Activated T-cell treated with anti-CD3 and anti-CD28 coated beads, Interleukin-2, amount 50 U/mL, for 72 hours (primary cell): ENCODE results near the gene CELF4. TPM values are rescaled to one million over a fixed set of nuclear protein-coding genes. Genes with fewer than 3 reads are reported as not detected.

ENCODE experiments used
- ATAC-seq, 2 donors: fragments of 150-1000 bp; cut with Tn5 transposase; replicated peaks in 1 of 2; 2 replicates each; pipeline ENCODE4 v1.10.0; 2021; ENCODE audit warnings: moderate library complexity in 2 of 2, mild to moderate bottlenecking in 1 of 2
- DNase-seq, 2 donors: peaks; one replicate each; pipeline ENCODE4 v3.0.0; 2021 to 2022; ENCODE audit warnings: mixed read lengths in 1 of 2
- H3K27ac Mint-ChIP-seq: one replicate; pipeline ENCODE4 v1.8.0; 2022; ENCODE audit warnings: mild to moderate bottlenecking, moderate library complexity, mixed read lengths
- H3K27me3 Mint-ChIP-seq: one replicate; pipeline ENCODE4 v1.8.0; 2022; ENCODE audit warnings: low read depth, mixed read lengths
- H3K36me3 Mint-ChIP-seq, 2 donors: one replicate each; pipeline ENCODE4 v1.8.0; 2022; ENCODE audit warnings: mixed read lengths in 2 of 2, mild to moderate bottlenecking in 1 of 2; ENCODE audit not compliant: insufficient read depth in 2 of 2
- H3K4me1 Mint-ChIP-seq: one replicate; pipeline ENCODE4 v1.8.0; 2022; ENCODE audit warnings: low read depth, mixed read lengths
- H3K4me3 Mint-ChIP-seq, 2 donors: one replicate each; pipeline ENCODE4 v1.8.0; 2022; ENCODE audit warnings: mild to moderate bottlenecking in 2 of 2, mixed read lengths in 2 of 2, moderate library complexity in 2 of 2
- H3K9me3 Mint-ChIP-seq, 2 donors: one replicate each; pipeline ENCODE4 v1.8.0; 2022; ENCODE audit warnings: mixed read lengths in 2 of 2
- total RNA-seq, 2 donors: library from RNA; stranded (reverse); gene quantifications; one replicate each; pipeline ENCODE4 v1.2.3, GENCODE V29; 2022

CELF4 gene
- total RNA-seq, 2 donors from 2014 or later: not detected

DNA sequence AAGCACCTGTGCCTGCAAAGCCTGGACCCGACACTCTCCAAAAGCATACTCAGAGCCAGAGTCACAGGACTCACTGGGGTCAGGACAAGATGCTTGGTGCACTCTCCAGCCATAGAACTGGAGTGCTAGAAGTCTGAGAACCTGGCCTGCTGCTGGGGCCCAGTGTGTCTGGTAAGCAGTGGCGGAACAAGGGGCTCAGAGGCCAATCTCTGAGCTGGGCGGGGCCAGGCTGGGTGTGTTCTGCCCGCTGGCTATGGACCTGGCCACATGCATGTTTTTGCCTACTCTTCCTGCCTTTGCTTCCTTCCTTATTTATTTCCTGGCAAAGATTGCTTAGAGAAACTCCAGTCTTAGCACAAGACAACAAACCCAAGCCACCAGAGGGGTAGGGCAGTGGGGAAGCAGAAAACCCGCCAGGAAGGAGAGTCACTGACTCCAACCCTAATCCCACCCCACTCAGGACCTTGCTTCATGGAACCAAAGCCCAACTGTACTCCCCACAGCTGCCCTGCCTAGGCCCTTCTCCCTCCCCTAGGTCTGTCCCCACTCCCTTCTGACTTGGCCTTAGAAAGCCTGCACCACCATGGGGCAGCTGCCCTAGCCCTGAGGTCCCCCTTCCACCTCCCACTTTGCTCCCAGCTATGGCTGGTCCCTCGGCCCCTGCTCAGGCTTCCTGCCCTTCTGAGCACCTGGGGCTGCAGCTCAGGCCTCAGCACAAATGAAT lies 315.5 kb downstream of the CELF4 start:
- peaks cover 8% of the 10 kb centered on the region for H3K4me1 Mint-ChIP-seq
- DNase-seq (no peak), ATAC-seq (no peak)
- H3K36me3 Mint-ChIP-seq: peaks cover 0 to 3% of the 10 kb centered on the region in 2 donors
- peaks cover 50% of the 10 kb centered on the region for H3K27me3 Mint-ChIP-seq
- H3K27ac Mint-ChIP-seq: no peak overlapping the region
- H3K9me3 Mint-ChIP-seq: peaks cover 0 to 1% of the 10 kb centered on the region in 2 donors
- no peak overlapping the region for H3K4me3 Mint-ChIP-seq

DNA sequence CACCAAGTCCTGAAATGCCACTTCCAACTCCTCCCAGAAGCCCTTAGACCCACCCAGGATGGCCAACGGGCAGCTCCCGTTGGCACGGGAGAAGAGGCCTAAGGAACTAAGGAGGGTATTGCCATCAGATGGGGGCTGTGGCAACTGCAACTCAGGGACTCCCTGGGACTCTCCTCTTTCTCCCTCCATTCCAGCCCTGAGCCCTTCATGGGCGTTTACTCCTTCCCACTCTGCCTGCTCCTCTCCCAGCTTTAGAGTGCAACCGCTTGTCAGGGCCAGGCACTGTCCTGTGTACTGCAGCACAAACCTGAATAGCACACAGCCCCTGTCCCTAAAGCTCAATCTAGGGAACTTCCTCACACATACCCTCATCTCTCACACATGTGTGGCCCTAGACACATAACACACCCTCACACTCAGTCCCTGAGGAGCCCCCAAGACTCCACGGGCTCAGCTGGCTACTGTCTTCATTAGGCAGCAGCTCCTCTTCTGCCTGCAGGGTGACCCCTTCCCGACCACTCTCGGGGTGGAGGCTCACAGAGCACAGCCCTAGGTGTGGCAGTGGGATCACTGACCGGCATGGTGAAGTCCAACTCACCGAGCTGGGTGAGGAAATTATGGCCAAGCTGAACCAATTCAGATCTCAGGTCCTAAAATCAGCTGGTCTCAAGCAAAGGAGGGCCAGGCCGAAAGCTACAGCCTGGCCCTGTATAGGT lies 316.3 kb downstream of the CELF4 start:
- Mint-ChIP-seq H3K27ac (no peak overlapping the region), H3K9me3 (peaks cover 0 to 3% of the 10 kb centered on the region in 2 donors), H3K27me3 (peaks cover 50% of the 10 kb centered on the region), H3K4me3 (no peak overlapping the region), H3K36me3 (peaks cover 2 to 3% of the 10 kb centered on the region in 2 donors), H3K4me1 (peaks cover 8% of the 10 kb centered on the region)
- ATAC-seq (no peak), DNase-seq (no peak)

DNA sequence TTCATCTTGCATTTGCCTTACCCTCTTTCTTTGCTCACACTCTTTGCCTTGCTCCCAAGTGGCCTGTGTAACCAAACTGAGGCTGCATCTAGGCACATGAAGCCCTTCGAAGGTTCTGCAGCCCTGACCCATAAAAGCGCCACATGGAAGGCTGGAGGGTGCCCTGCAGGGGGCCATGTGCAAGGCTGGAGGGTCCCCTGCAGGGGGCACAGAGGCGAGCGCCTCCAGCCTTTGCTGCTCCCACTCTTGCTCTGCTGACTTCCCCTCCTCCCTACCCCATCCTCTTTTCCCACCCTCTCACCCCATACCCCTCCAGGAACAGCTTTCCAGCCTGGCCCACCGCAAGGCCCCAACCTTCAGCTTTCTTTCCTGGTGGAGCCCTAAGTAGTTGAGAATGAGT lies 317.3 kb downstream of the CELF4 start:
- DNase-seq (no peak), ATAC-seq (no peak)
- Mint-ChIP-seq H3K4me3 (no peak overlapping the region), H3K9me3 (peaks cover 0 to 3% of the 10 kb centered on the region in 2 donors), H3K27ac (no peak overlapping the region), H3K36me3 (peaks cover 2 to 3% of the 10 kb centered on the region in 2 donors), H3K4me1 (peaks cover 13% of the 10 kb centered on the region), H3K27me3 (peaks cover 60% of the 10 kb centered on the region)

DNA sequence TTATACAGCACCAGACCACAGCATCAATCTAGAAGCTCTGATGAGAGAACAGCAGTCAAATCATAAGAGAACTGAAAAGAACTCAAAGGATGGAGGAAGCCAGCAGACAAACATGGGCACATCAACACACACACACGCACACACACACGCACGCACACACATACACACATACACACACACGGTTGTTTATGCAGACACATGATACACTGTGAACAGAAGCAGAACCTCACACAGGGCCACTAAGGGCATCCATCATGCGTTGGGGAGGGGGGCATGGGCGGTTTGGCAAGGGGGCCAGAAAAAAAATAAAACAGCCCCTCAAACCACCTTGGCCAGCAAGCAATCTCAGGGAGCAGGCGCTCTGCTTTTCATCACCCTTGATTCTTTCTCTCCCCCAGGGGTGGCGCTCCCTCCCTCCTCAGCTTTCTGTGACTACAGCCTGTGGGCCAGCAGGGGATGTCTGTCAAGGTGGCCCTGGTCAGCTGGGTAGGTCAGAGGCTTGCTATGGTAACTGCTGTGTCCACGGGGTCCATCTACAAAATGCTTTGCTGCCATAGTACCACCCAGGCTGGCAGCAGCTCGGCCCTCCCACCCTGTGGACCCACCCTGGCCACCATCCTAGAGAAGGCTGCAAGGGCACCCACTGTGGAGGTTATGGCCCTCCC lies 318.0 kb downstream of the CELF4 start:
- no peak overlapping the region for H3K4me3 Mint-ChIP-seq
- peaks cover 0 to 3% of the 10 kb centered on the region in 2 donors for H3K9me3 Mint-ChIP-seq
- DNase-seq: no peak
- peaks cover 10% of the 10 kb centered on the region for H3K4me1 Mint-ChIP-seq
- peaks cover 2 to 3% of the 10 kb centered on the region in 2 donors for H3K36me3 Mint-ChIP-seq
- no peak overlapping the region for H3K27ac Mint-ChIP-seq
- peaks cover 62% of the 10 kb centered on the region for H3K27me3 Mint-ChIP-seq
- no peak for ATAC-seq

DNA sequence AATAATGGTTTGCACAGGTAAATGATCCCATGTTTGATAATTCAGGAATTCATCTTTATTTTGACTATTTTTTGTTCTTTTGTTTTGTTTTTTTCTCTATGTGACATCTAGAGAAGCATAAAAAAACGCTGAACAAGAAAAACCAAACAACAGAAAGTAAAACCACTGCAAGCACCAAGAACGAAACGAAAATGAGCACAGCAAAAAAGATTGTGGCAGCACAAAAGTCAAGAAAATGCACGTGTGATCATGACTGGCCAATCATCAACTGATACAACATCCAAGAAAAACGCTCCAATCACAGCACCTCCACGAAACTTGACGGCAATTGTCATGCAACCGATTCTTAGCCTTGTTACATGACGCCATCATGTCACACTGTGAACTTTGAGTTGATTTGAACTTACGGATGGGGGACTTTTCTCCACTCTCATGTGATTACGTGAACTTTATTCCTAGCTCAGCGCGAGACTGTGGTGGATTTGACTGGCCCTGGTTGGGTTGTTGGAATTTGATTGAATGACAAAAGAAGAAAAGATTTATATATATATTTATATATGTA lies 318.7 kb downstream of the CELF4 start:
- DNase-seq (no peak), ATAC-seq (no peak)
- peaks cover 5% of the 10 kb centered on the region for H3K4me1 Mint-ChIP-seq
- H3K27me3 Mint-ChIP-seq: peaks cover 59% of the 10 kb centered on the region
- peaks cover 0 to 3% of the 10 kb centered on the region in 2 donors for H3K9me3 Mint-ChIP-seq
- peaks cover 2 to 3% of the 10 kb centered on the region in 2 donors for H3K36me3 Mint-ChIP-seq
- H3K4me3 Mint-ChIP-seq: no peak overlapping the region
- no peak overlapping the region for H3K27ac Mint-ChIP-seq

DNA sequence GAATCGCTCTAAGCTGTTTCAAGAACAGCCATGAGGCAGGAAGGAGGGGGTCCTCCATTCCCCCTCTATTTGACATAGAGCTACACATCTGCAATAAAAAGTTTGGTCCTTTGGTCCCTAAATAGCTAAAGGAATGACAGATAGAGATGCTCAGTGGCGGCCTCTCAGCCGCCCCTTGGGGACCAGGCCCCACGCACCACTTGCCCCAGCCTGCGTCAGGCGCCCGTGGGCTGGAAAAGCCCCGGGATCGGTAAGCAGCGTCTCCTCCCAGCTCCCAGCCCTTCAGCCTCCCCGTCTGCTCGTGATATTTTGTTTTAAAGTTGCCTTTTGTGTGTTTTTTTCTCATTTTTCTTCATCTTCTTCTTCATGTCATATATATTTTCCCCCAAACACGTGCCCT lies 321.0 kb downstream of the CELF4 start:
- Mint-ChIP-seq H3K27ac (no peak overlapping the region), H3K4me3 (no peak overlapping the region), H3K27me3 (peaks cover 44% of the 10 kb centered on the region), H3K9me3 (peaks cover 0 to 3% of the 10 kb centered on the region in 2 donors), H3K4me1 (peaks cover 5% of the 10 kb centered on the region), H3K36me3 (peaks cover 2 to 3% of the 10 kb centered on the region in 2 donors)
- DNase-seq (no peak), ATAC-seq (no peak)

DNA sequence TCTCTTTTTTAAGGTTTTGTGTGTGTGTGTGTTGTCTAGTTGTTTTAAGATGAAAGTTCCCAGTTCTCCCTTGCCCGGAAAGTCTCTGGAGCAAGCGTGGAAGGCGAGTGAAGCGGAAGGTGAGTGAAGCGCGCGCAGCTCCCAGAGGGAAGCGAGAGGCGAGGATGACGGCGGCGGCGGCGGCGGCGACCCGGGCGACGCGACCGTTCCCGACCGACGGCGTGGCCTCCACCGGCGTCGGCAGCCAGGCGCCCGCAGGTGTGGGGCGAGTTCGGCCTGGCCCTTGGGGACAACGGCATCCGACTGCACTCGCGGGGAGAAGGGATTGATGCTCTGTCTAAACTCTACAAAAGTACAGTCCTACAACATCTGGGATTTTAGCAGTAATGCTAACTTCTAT lies 321.9 kb downstream of the CELF4 start:
- DNase-seq: no peak
- Mint-ChIP-seq H3K27ac (no peak overlapping the region), H3K4me3 (peak overlapping the region; percentile 11 to 44), H3K9me3 (peaks cover 0 to 3% of the 10 kb centered on the region in 2 donors), H3K36me3 (peaks cover 2 to 3% of the 10 kb centered on the region in 2 donors), H3K4me1 (peaks cover 5% of the 10 kb centered on the region), H3K27me3 (peaks cover 38% of the 10 kb centered on the region)
- no peak for ATAC-seq

DNA sequence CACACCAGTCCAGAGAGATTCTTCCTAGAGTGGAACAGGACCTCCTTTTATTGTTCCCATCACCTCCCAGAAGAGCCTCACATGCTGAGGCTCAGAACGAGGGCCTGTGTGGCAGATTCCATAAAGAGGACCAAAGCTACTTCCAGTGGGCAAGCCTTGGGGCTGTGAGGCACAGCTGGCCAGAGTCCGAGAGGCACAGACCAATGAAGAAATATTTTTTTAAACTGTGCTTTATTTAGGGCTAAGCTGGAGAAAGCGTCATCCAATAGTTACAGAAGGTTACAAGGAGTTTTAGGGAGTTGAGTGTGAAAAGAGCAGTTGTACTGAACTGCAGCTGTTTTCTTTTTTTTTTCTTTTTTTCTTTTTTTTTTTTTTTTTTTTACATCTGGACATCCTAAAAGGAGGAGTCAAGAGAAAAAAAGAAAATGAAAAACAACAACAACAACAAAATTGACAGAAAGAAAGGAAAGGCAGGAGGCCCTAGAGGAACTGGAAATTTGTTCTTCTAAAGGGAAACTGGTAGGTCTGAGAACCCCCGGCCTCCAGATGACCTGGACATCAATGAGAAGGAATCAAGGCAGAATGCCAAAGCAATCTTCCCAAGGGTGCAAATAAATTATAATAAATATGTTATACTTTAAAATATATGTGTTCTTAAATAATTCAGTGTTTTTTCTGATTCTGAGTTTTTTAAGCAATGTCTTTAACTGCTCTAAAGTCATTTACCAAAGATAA lies 322.6 kb downstream of the CELF4 start:
- Mint-ChIP-seq H3K4me1 (peaks cover 5% of the 10 kb centered on the region), H3K36me3 (peaks cover 2 to 3% of the 10 kb centered on the region in 2 donors), H3K27me3 (peaks cover 38% of the 10 kb centered on the region), H3K9me3 (peaks cover 0 to 3% of the 10 kb centered on the region in 2 donors), H3K4me3 (peak overlapping the region in 1 of 2 donors; percentile 11), H3K27ac (no peak overlapping the region)
- DNase-seq (no peak), ATAC-seq (no peak)

DNA sequence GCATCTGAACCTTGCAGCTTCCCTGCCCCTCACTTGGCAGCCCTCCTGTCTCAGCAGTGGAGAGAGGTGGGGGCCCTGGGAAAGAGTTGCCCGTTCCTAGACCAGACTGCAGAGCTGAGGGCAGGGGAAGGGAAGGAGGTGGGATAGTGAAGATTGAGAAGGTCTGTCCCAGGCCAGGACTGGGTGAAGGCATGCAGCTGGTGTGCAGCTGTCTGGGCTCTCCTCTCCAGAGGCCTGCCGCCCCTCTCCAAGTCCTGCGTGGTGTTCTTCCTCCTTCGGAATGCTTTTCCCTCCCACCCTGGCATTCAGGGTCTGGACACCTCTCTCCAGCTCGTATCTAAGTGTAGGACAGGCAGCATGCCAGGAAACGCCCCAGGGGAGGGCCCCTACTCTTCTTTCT lies 323.5 kb downstream of the CELF4 start:
- Mint-ChIP-seq H3K4me1 (peaks cover 5% of the 10 kb centered on the region), H3K9me3 (peaks cover 0 to 3% of the 10 kb centered on the region in 2 donors), H3K36me3 (peaks cover 2 to 3% of the 10 kb centered on the region in 2 donors), H3K4me3 (no peak overlapping the region), H3K27ac (no peak overlapping the region), H3K27me3 (peaks cover 38% of the 10 kb centered on the region)
- ATAC-seq (no peak), DNase-seq (no peak)

DNA sequence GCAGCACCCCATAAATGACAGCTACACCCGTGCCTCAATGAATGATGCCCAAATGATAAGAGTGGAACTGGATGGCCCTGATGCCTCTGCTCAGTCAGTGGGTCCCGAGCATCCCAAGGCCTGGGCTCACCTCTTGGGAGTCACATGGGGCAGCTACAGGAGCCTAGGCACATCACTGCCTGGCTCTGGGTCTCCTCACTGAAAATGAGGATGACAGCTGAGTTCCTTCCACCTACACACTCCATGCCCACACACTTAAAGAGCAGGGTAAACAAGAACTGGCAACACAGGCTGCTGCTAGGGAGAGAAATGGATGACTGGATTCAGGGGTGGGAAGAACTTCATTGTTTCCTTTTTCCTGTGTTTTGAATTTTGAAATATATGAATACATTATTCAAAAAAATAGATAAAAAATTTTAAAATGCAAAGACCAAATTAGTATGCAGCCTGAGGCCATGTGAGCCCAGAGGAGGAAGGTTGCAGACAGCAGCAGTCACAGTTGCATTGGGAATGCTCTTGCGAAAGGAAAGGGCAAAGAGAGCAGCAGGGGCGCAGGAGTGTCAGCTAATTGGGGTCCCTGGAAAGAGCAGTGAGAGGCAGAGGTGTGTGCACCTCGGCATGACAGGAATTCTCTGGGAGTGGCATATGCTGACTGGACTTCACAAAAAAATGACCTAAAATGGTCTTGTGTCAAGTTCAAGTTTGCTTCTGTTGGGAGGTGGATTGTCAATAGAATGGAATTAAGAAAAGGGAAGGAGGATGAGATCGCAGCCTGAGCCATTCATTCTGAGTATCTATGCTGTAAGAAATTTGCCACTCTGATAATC lies 327.1 kb downstream of the CELF4 start:
- Mint-ChIP-seq H3K4me3 (no peak overlapping the region), H3K9me3 (no peaks in the 10 kb centered on the region), H3K27me3 (peaks cover 13% of the 10 kb centered on the region), H3K36me3 (no peaks in the 10 kb centered on the region), H3K4me1 (peaks cover 2% of the 10 kb centered on the region), H3K27ac (no peak overlapping the region)
- DNase-seq (no peak), ATAC-seq (no peak)

DNA sequence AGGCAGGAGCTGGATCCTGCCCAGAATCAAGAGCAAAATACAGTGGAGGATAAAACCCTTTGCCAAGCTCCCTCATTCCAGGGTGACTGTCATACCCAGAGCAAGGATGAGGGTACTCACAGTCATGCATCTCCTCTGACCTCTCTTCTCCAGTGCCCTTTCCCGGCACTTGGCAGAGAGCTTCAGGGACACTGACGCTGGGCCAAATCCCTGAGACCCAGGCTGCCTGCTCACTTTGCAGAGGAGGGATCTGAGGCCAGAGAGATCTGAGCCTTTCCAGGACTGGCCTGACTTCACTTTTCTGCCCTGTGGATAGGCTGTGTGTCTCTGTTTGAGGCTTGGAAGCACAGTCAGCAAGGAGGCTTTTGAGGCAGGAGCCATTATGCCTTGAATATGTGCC lies 330.0 kb downstream of the CELF4 start:
- no peaks in the 10 kb centered on the region for H3K27me3 Mint-ChIP-seq
- H3K4me3 Mint-ChIP-seq: no peak overlapping the region
- DNase-seq: no peak
- no peaks in the 10 kb centered on the region for H3K9me3 Mint-ChIP-seq
- no peak overlapping the region for H3K27ac Mint-ChIP-seq
- no peaks in the 10 kb centered on the region for H3K36me3 Mint-ChIP-seq
- no peaks in the 10 kb centered on the region for H3K4me1 Mint-ChIP-seq
- no peak for ATAC-seq

DNA sequence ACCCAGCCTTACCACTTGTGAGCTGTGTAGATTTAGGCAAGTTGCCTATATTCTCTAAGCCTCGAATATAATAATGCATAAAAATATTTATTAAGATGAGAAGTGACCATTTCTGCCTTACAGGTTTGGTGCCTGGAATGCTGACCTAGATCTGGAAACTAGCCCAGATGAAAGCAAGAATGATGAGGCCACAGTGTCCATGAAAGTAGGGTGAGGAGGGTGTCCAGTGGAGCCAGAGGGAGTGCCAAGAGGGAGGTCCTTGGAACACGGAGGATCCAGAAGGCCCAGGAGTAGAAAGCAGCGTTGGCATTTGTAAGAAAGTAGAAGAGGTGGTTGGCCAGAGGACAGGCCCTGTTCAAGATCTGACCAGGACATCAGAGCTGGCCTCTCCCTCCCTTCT lies 334.3 kb downstream of the CELF4 start:
- Mint-ChIP-seq H3K27ac (no peak overlapping the region), H3K27me3 (no peaks in the 10 kb centered on the region), H3K9me3 (peaks cover 2 to 7% of the 10 kb centered on the region in 2 donors), H3K4me1 (no peaks in the 10 kb centered on the region), H3K4me3 (no peak overlapping the region), H3K36me3 (peaks cover 2 to 7% of the 10 kb centered on the region in 2 donors)
- no peak for ATAC-seq
- DNase-seq: no peak
